ENCODE measurements around the gene C1orf167. TPM values are rescaled to one million over a fixed set of nuclear protein-coding genes. Genes with fewer than 3 reads are reported as not detected.
A peak's percentile ranks its signal among the peaks of the same experiment; 100 is the strongest.

Gene C1orf167
- total RNA-seq, 3 donors from 2014 or later: 0.60 TPM; not detected in 2

GRCh38 chr1:11836955-11837766 is 75.2 kb downstream of the C1orf167 start:
- intact Hi-C loops (cut with DNase I, micrococcal nuclease): loop anchor here in 1 of 2 donors (10.0 kb wide), 1 partner anchor 58 kb away; no protein-coding TSS in a partner anchor
- TF ChIP-seq, protein P1, sequence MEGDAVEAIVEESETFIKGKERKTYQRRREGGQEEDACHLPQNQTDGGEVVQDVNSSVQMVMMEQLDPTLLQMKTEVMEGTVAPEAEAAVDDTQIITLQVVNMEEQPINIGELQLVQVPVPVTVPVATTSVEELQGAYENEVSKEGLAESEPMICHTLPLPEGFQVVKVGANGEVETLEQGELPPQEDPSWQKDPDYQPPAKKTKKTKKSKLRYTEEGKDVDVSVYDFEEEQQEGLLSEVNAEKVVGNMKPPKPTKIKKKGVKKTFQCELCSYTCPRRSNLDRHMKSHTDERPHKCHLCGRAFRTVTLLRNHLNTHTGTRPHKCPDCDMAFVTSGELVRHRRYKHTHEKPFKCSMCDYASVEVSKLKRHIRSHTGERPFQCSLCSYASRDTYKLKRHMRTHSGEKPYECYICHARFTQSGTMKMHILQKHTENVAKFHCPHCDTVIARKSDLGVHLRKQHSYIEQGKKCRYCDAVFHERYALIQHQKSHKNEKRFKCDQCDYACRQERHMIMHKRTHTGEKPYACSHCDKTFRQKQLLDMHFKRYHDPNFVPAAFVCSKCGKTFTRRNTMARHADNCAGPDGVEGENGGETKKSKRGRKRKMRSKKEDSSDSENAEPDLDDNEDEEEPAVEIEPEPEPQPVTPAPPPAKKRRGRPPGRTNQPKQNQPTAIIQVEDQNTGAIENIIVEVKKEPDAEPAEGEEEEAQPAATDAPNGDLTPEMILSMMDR (IDR thresholded peaks at IDR 0.05): no peak
- peaks cover 11% of the 10 kb centered on the region for H3K36me3 ChIP-seq (ENCODE audit: low read depth)
- DNase-seq: no peak
- no peak overlapping the region for H3K4me3 ChIP-seq
- no peak for ATAC-seq
- no peaks in the 10 kb centered on the region for H3K4me1 ChIP-seq (ENCODE audit: low read depth)
- no peaks in the 10 kb centered on the region for H3K9me3 ChIP-seq

DNA sequence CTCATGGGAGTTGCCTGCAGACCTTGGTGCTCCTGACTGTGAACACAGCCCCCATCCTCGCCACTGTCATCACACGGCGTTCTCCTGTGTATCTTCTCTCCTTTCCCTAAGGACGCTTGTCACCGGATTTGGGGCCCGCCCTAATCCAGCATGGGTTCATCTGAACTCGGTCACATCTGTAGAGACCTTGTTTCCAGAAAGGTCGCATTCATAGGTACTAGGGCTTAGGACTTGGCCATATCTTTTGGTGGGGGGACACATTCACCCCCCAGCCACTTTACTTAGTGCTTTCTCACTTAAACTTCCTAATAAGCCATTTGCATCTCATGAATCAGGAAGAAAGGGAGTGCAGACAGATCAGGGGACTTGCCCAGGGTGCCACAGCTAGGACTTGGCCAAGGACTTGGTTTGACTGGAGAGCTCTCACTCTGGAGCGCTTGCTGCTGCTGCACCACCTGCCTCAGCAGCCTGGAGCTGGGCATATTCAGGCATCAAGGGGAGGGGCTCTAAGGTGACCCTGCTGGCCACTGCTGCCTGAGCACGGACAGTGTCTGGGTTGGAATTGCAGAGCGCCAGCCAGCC is 75.9 kb downstream of the C1orf167 start:
- TF ChIP-seq, protein P1 (IDR thresholded peaks at IDR 0.05): no peak
- peak; percentile 7 for ATAC-seq
- DNase-seq: no peak
- intact Hi-C loops (cut with DNase I, micrococcal nuclease): loop anchor here in 1 of 2 donors (10.0 kb wide), 1 partner anchor 57 kb away; no protein-coding TSS in a partner anchor
- no peak overlapping the region for H3K4me3 ChIP-seq
- no peaks in the 10 kb centered on the region for H3K9me3 ChIP-seq
- H3K36me3 ChIP-seq (ENCODE audit: low read depth): peaks cover 11% of the 10 kb centered on the region
- no peaks in the 10 kb centered on the region for H3K4me1 ChIP-seq (ENCODE audit: low read depth)

GRCh38 chr1:11838349-11839272 is 76.6 kb downstream of the C1orf167 start:
- intact Hi-C loops (cut with DNase I, micrococcal nuclease): loop anchor here in 1 of 2 donors (10.0 kb wide), 1 partner anchor 56 kb away; no protein-coding TSS in a partner anchor
- Histone ChIP-seq H3K36me3 (ENCODE audit: low read depth) (peaks cover 11% of the 10 kb centered on the region), H3K4me3 (no peak overlapping the region), H3K4me1 (ENCODE audit: low read depth) (no peaks in the 10 kb centered on the region), H3K9me3 (no peaks in the 10 kb centered on the region)
- ATAC-seq (peak; percentile 93), DNase-seq (peak; percentile 68 to 81 (median 79))
- TF ChIP-seq, protein P1 (IDR thresholded peaks at IDR 0.05): peak; percentile 94

Other genes starting within 250 kb of the C1orf167 start
- gene FBXO2, start 107.8 kb upstream of the C1orf167 start, total RNA-seq: 1 to 10 TPM in 1 of 3 donors, under 1 TPM in 2; 0.23 to 8.6 (median 0.63) TPM
- gene FBXO44, start 107.3 kb upstream of the C1orf167 start, total RNA-seq: 10 to 100 TPM in 1 of 3 donors, 1 to 10 TPM in 2; 6.5 to 19.1 (median 6.6) TPM
- gene FBXO6, start 98.0 kb upstream of the C1orf167 start, total RNA-seq: 1 to 10 TPM; 3.8 to 7.5 (median 6.3) TPM
- gene MAD2L2, start 81.0 kb upstream of the C1orf167 start, total RNA-seq: 10 to 100 TPM in 2 of 3 donors, 1 to 10 TPM in 1; 5.1 to 21.2 (median 16.3) TPM
- under 1 TPM; 0.10 to 0.19 (median 0.17) TPM for gene DRAXIN, start 70.5 kb upstream of the C1orf167 start, total RNA-seq
- gene AGTRAP, start 26.1 kb upstream of the C1orf167 start, total RNA-seq: 10 to 100 TPM; 11.8 to 23.4 (median 22.6) TPM
- gene MTHFR, start 43.8 kb downstream of the C1orf167 start, total RNA-seq: 10 to 100 TPM; 36.6 to 43.2 (median 42.5) TPM
- 10 to 100 TPM; 20.8 to 29.7 (median 24.3) TPM for gene CLCN6, start 44.0 kb downstream of the C1orf167 start, total RNA-seq
- gene NPPA, start 85.6 kb downstream of the C1orf167 start, total RNA-seq: 1 to 10 TPM in 1 of 3 donors, under 1 TPM in 1, not detected in 1; 0.35 to 2.0 TPM
- gene NPPB, start 96.8 kb downstream of the C1orf167 start, total RNA-seq: not detected
- gene KIAA2013, start 164.2 kb downstream of the C1orf167 start, total RNA-seq: 100 to 1,000 TPM in 1 of 3 donors, 10 to 100 TPM in 2; 69.6 to 102 (median 88.6) TPM
- 10 to 100 TPM; 33.7 to 68.6 (median 35.4) TPM for gene PLOD1, start 172.5 kb downstream of the C1orf167 start, total RNA-seq
- 100 to 1,000 TPM; 103 to 131 (median 110) TPM for gene MFN2, start 218.3 kb downstream of the C1orf167 start, total RNA-seq